A673 (cell line): ENCODE results near the gene FAM118B. TPM values are rescaled to one million over a fixed set of nuclear protein-coding genes. Genes with fewer than 3 reads are reported as not detected.
A peak's percentile ranks its signal among the peaks of the same experiment; 100 is the strongest.

Experiments
- BruUV-seq: library from RNA; stranded (reverse); fragments of 400-500 nt; replicated peaks from 2 replicates; lab custom pipeline; 2021; lab: Mats Ljungman, UMichigan
- CTCF ChIA-PET: fragments of 300-600 bp; sonication (Branson Sonifier 250); formaldehyde crosslinking; loops from one replicate; lab custom pipeline; 2022; ENCODE audit warnings: antibody characterized with exemption; lab: Charles Lee
- POLR2A ChIA-PET: fragments of 300-600 bp; sonication (Branson Sonifier 250); formaldehyde crosslinking; loops from one replicate; lab custom pipeline; 2022; ENCODE audit warnings: antibody characterized with exemption; ENCODE audit not compliant: low non-redundant PET; lab: Charles Lee
- DNase-seq: peaks from one replicate; pipeline ENCODE4 v3.0.0-alpha.2; 2015; ENCODE audit warnings: low spot score
- H3K27ac ChIP-seq: fragments of 200-600 bp; sonication (generic); 2 replicates; pipeline ENCODE4 v1.5.1; 2016; ENCODE audit warnings: mixed run types, low read depth, mild to moderate bottlenecking, mixed read lengths, antibody characterized with exemption, low read length; ENCODE audit not compliant: poor library complexity, severe bottlenecking
- H3K27me3 ChIP-seq: fragments of 200-600 bp; sonication (generic); replicated peaks from 2 replicates; pipeline ENCODE4 v1.6.1; 2017; ENCODE audit warnings: mixed run types, low read depth, mild to moderate bottlenecking, mixed read lengths, antibody characterized with exemption, low read length; ENCODE audit not compliant: insufficient read depth, poor library complexity
- H3K36me3 ChIP-seq: fragments of 200-600 bp; sonication (generic); 2 replicates; pipeline ENCODE4 v1.6.1; 2016; ENCODE audit warnings: mixed run types, mild to moderate bottlenecking, mixed read lengths, antibody characterized with exemption, low read length; ENCODE audit not compliant: insufficient read depth, poor library complexity, severe bottlenecking
- H3K4me1 ChIP-seq: fragments of 200-600 bp; sonication (generic); 2 replicates; pipeline ENCODE4 v1.6.1; 2017; ENCODE audit warnings: mixed run types, mild to moderate bottlenecking, mixed read lengths, antibody characterized with exemption, low read length; ENCODE audit not compliant: insufficient read depth, poor library complexity, severe bottlenecking
- H3K4me3 ChIP-seq: fragments of 200-600 bp; sonication (generic); 2 replicates; pipeline ENCODE4 v1.5.1; 2016; ENCODE audit warnings: low read depth, mixed run types, mild to moderate bottlenecking, mixed read lengths, low read length; ENCODE audit not compliant: poor library complexity, severe bottlenecking
- H3K9me3 ChIP-seq: fragments of 200-600 bp; sonication (generic); 2 replicates; pipeline ENCODE4 v1.6.1; 2016; ENCODE audit warnings: mixed run types, low read depth, mild to moderate bottlenecking, mixed read lengths, antibody characterized with exemption, low read length; ENCODE audit not compliant: poor library complexity, severe bottlenecking
- EZH2 ChIP-seq: fragments of 200-600 bp; sonication (generic); IDR thresholded peaks from 2 replicates; pipeline ENCODE4 v1.6.1; 2017; ENCODE audit warnings: borderline replicate concordance, low read depth, mild to moderate bottlenecking, mixed read lengths, antibody characterized with exemption, low read length; ENCODE audit not compliant: poor library complexity, severe bottlenecking
- intact Hi-C: fragments of 100-400 bp; cut with micrococcal nuclease; formaldehyde crosslinking; loops from one replicate; pipeline ENCODE4 v1.10.0; 2022; ENCODE audit not compliant: unreplicated experiment
- total RNA-seq: library from RNA; stranded (reverse); gene quantifications from 2 replicates; pipeline ENCODE4 v1.2.3, GENCODE V29; 2021
- TF ChIP-seq, protein P1 (sequence below): fragments of 300-800, 200-600 bp; sonication (generic); conservative IDR thresholded peaks from 2 replicates; pipeline ENCODE4 v1.5.1; 2017; ENCODE audit warnings: low read depth, mild to moderate bottlenecking, antibody characterized with exemption, low read length, moderate library complexity, mixed read lengths

Gene FAM118B
- total RNA-seq, 1 experiment from 2014 or later = 34.8 TPM

DNA sequence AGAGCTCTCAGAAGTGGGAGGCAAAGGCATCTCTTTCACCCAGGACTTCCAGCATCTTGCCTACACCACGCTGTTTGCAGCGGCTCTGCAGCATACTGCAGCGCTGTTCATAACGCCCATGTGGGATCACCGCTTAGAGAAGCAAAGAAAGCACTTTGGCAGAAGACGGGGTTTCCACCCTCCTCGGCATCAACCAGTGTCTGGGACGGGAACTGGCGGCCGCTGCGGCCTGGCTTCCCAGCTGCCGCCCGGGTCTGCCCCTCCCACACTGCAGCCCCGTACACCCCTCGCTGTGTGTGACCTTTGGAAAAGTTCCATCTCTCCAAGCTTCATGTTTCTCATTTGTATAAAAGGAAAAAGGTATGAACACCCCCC, 70.8 kb downstream of the FAM118B start:
- no TSS peak for BruUV-seq
- ChIA-PET POLR2A (interaction anchor here (0.7 kb wide), 1 partner anchor 275 kb away, joined by 4 read pairs; no protein-coding TSS in a partner anchor), CTCF (no interaction called here)
- H3K4me3 ChIP-seq = peak overlapping the region; percentile 71
- intact Hi-C loops = no loop called here
- H3K36me3 ChIP-seq = peaks cover 3% of the 10 kb centered on the region
- peak; percentile 44 for DNase-seq
- H3K27ac ChIP-seq = peak overlapping the region; percentile 76
- no peaks in the 10 kb centered on the region for H3K9me3 ChIP-seq
- peaks cover 8% of the 10 kb centered on the region for H3K4me1 ChIP-seq
- TF ChIP-seq, protein P1, sequence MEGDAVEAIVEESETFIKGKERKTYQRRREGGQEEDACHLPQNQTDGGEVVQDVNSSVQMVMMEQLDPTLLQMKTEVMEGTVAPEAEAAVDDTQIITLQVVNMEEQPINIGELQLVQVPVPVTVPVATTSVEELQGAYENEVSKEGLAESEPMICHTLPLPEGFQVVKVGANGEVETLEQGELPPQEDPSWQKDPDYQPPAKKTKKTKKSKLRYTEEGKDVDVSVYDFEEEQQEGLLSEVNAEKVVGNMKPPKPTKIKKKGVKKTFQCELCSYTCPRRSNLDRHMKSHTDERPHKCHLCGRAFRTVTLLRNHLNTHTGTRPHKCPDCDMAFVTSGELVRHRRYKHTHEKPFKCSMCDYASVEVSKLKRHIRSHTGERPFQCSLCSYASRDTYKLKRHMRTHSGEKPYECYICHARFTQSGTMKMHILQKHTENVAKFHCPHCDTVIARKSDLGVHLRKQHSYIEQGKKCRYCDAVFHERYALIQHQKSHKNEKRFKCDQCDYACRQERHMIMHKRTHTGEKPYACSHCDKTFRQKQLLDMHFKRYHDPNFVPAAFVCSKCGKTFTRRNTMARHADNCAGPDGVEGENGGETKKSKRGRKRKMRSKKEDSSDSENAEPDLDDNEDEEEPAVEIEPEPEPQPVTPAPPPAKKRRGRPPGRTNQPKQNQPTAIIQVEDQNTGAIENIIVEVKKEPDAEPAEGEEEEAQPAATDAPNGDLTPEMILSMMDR = no peak
- TF ChIP-seq EZH2 = no peak
- H3K27me3 ChIP-seq = no peaks in the 10 kb centered on the region

DNA sequence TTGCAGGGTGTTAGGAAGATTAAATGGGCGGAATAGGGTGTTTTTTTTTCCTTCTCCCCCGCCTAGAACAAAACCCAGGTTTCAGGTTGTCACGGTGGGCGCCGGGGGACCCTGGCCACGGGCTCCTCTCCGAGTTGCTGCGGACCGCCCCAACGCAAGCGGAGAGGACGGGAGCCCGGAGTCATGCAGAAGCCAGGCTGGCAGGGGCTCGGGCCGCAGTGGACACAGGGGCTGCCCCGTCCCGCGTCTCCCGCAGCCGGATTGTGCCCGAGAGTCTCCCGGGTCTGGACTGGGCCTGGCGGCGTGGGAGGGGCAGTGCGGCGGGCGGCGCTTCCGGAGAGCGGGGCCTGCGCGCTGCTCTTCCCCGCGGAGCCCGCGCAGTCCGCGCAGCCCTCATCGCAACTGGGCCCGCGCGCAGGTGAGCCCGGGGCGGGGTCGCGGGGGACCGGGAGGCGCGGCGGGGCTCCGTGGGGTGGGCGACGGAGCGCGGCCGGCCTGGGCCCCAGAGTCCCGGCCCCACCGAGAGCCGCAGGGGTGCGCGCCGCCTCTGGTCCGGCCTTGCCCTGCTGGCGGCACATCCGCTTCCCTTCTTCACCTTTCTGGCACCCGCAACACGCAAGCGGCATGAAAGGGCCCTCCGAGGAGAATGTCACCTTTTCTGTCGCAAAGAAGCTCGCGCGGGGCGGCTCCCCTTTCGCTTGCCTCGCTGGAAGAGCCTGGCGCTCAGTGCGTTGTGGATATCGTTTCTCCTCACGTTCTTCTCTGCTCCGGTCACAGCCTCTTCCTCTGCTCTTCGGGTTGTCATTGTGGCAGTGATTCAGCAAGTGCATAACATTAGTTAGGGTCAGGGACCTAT, 71.4 kb downstream of the FAM118B start, which contains the start of gene TIRAP:
Gene TIRAP (plus strand): TSS at position 358 of the 856 bp plus-strand sequence. CDS start 7,802 bp downstream, outside the sequence.
- ChIA-PET POLR2A (interaction anchor here (0.7 kb wide), 1 partner anchor 274 kb away, joined by 4 read pairs; no protein-coding TSS in a partner anchor), CTCF (no interaction called here)
- H3K36me3 ChIP-seq = no peaks in the 10 kb centered on the region
- peak within 1 kb of the TSS; percentile 76 for H3K27ac ChIP-seq
- TF ChIP-seq, protein P1 = no peak
- TF ChIP-seq EZH2 = no peak
- no peaks in the 10 kb centered on the region for H3K27me3 ChIP-seq
- peak within 1 kb of the TSS; percentile 71 for H3K4me3 ChIP-seq
- no TSS peak for BruUV-seq
- intact Hi-C loops = no loop called here
- DNase-seq = peak; percentile 68
- H3K9me3 ChIP-seq = no peaks in the 10 kb centered on the region
- H3K4me1 ChIP-seq = peaks cover 8% of the 10 kb centered on the region

DNA sequence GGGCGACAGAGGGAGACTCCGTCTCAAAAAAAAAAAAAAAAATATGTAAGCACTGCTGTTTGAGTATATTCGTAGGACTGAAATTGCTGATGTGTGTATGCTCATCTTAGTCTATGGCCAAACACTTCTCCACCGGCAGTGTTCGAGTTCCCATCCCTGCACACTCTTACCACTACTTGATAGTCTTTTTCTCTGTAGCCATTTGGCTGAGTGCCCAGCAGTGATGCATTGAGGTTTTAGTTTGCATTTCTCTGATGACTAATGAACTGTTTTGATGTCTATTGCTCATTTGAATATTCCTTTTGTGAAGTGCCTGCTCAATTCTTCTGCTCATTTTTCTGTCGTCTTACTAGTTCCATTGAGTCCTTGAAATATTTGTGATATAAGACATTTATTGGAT, 73.2 kb downstream of the FAM118B start:
- ChIA-PET POLR2A (no interaction called here), CTCF (no interaction called here)
- Histone ChIP-seq H3K27ac (no peak overlapping the region), H3K9me3 (no peaks in the 10 kb centered on the region), H3K36me3 (no peaks in the 10 kb centered on the region), H3K27me3 (no peaks in the 10 kb centered on the region), H3K4me3 (peak overlapping the region; percentile 3), H3K4me1 (peaks cover 8% of the 10 kb centered on the region)
- intact Hi-C loops = no loop called here
- no peak for TF ChIP-seq EZH2
- TF ChIP-seq, protein P1 = no peak
- no TSS peak for BruUV-seq
- DNase-seq = peak; percentile 95
